Panc1 (cell line): ENCODE data around the gene SFSWAP.

ENCODE experiments used
- POLR2AphosphoS5 ChIP-seq: IDR thresholded peaks from 2 replicates; pipeline ENCODE4 v1.6.1; 2012; ENCODE audit warnings: mild to moderate bottlenecking, low read depth, low read length, moderate library complexity
- TCF7L2 ChIP-seq: IDR thresholded peaks from 2 replicates; pipeline ENCODE4 v1.6.1; 2011; ENCODE audit warnings: mild to moderate bottlenecking, low read depth, low read length, inconsistent platforms
- TF ChIP-seq, protein P1 (sequence below): fragments of 450-650 bp; IDR thresholded peaks from 2 replicates; pipeline ENCODE4 v1.5.1; 2017; ENCODE audit warnings: mild to moderate bottlenecking
- TF ChIP-seq, protein P2 (sequence below), 2 experiments: IDR thresholded peaks; 2 replicates each; pipeline ENCODE4 v1.6.1; 2011 to 2012; ENCODE audit warnings: low read depth in 2 of 2, control low read depth in 1 of 2, low read length in 1 of 2, mild to moderate bottlenecking in 1 of 2, moderate library complexity in 1 of 2; ENCODE audit not compliant: insufficient read depth in 1 of 2

DNA sequence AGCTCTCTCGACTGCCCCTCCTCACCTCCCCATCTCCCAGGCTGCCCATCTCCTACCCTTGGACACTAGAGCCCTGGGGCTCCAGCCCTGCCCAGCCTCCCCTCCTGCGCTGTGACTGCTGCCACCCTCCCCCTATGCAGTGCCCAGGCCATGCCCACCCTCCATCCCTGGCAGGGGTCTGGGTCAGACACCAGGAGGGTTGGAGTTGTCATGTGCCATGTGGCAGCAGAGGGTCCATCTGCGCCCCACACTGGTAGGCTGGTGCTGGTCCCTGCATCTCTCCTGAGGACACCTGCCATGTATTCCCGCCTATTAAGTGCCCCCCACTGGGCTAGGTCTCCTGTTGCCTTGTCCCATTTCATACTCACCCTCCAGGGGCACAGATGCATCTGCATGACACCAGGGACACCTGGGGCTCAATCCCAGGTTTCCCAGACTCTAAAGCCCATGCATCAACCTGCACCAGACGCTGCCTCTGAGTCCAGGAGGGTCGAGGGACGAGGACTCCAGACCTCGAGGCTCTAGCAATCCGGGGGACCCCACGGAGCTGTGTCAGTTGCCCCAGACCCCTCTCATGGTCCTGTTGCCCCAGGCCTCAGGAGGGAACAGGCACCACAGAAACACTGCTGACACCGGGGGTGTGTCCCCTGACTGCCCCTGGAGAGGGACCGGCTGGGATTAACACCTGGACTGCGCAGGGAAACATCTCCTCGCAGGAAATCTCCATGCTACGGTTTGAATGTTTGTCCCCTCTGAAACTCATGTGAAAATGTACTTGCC lies 23.4 kb upstream of the SFSWAP start:
- TF ChIP-seq, protein P1, sequence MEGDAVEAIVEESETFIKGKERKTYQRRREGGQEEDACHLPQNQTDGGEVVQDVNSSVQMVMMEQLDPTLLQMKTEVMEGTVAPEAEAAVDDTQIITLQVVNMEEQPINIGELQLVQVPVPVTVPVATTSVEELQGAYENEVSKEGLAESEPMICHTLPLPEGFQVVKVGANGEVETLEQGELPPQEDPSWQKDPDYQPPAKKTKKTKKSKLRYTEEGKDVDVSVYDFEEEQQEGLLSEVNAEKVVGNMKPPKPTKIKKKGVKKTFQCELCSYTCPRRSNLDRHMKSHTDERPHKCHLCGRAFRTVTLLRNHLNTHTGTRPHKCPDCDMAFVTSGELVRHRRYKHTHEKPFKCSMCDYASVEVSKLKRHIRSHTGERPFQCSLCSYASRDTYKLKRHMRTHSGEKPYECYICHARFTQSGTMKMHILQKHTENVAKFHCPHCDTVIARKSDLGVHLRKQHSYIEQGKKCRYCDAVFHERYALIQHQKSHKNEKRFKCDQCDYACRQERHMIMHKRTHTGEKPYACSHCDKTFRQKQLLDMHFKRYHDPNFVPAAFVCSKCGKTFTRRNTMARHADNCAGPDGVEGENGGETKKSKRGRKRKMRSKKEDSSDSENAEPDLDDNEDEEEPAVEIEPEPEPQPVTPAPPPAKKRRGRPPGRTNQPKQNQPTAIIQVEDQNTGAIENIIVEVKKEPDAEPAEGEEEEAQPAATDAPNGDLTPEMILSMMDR, result no peak
- no peak for TF ChIP-seq POLR2AphosphoS5
- TF ChIP-seq, protein P2, sequence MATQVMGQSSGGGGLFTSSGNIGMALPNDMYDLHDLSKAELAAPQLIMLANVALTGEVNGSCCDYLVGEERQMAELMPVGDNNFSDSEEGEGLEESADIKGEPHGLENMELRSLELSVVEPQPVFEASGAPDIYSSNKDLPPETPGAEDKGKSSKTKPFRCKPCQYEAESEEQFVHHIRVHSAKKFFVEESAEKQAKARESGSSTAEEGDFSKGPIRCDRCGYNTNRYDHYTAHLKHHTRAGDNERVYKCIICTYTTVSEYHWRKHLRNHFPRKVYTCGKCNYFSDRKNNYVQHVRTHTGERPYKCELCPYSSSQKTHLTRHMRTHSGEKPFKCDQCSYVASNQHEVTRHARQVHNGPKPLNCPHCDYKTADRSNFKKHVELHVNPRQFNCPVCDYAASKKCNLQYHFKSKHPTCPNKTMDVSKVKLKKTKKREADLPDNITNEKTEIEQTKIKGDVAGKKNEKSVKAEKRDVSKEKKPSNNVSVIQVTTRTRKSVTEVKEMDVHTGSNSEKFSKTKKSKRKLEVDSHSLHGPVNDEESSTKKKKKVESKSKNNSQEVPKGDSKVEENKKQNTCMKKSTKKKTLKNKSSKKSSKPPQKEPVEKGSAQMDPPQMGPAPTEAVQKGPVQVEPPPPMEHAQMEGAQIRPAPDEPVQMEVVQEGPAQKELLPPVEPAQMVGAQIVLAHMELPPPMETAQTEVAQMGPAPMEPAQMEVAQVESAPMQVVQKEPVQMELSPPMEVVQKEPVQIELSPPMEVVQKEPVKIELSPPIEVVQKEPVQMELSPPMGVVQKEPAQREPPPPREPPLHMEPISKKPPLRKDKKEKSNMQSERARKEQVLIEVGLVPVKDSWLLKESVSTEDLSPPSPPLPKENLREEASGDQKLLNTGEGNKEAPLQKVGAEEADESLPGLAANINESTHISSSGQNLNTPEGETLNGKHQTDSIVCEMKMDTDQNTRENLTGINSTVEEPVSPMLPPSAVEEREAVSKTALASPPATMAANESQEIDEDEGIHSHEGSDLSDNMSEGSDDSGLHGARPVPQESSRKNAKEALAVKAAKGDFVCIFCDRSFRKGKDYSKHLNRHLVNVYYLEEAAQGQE (IDR thresholded peaks at IDR 0.05; ENCODE audit: insufficient read depth in 1 of 2, low read depth in 2 of 2, low read length in 1 of 2), result no peak
- no peak for TF ChIP-seq TCF7L2
